Mesothelial cell of epicardium (in vitro differentiated cells): ENCODE measurements around the gene TTLL7. TPM values are rescaled to one million over a fixed set of nuclear protein-coding genes. Genes with fewer than 3 reads are reported as not detected.
"Not testable (repeated sequence)": the region's sequence is repeated elsewhere in the genome, so short reads cannot be mapped to it uniquely, and the experiment has no call there.

Source experiments
- DNase-seq, 2 experiments: peaks; one replicate each; pipeline ENCODE4 v3.0.0; 2021; ENCODE audit warnings: low spot score in 2 of 2; ENCODE audit not compliant: unreplicated experiment in 2 of 2
- H3K27ac Mint-ChIP-seq: 2 replicates; pipeline ENCODE4 v1.8.0; 2021; ENCODE audit warnings: mixed read lengths
- H3K27me3 Mint-ChIP-seq: 2 replicates; pipeline ENCODE4 v1.8.0; 2021; ENCODE audit warnings: low read depth, mixed read lengths
- H3K36me3 Mint-ChIP-seq: 2 replicates; pipeline ENCODE4 v1.8.0; 2021; ENCODE audit warnings: mixed read lengths
- H3K4me1 Mint-ChIP-seq: 2 replicates; pipeline ENCODE4 v1.8.0; 2021; ENCODE audit warnings: mixed read lengths
- H3K4me3 Mint-ChIP-seq: 2 replicates; pipeline ENCODE4 v1.8.0; 2021; ENCODE audit warnings: mild to moderate bottlenecking, moderate library complexity, mixed read lengths
- H3K9me3 Mint-ChIP-seq: 2 replicates; pipeline ENCODE4 v1.8.0; 2021; ENCODE audit warnings: mixed read lengths
- CTCF ChIP-seq: fragments of 200-600 bp; sonication (generic); IDR thresholded peaks from one replicate; pipeline ENCODE4 v1.5.0; 2021; ENCODE audit warnings: antibody characterized with exemption; ENCODE audit not compliant: unreplicated experiment
- total RNA-seq: library from RNA; stranded (reverse); gene quantifications from 3 replicates; pipeline ENCODE4 v1.2.1, GENCODE V29; 2021

The TTLL7 gene
- total RNA-seq, 1 donor from 2014 or later = 12.7 TPM

- Mint-ChIP-seq H3K4me3 (no peak overlapping the region), H3K9me3 (no peaks in the 10 kb centered on the region), H3K27me3 (peaks cover 4% of the 10 kb centered on the region), H3K4me1 (peaks cover 32% of the 10 kb centered on the region), H3K27ac (peak overlapping the region; percentile 86), H3K36me3 (no peaks in the 10 kb centered on the region)
- DNase-seq = no peak
- no peak for TF ChIP-seq CTCF
Observed at GRCh38 chr1:83996191-83996590, 2.7 kb downstream of the TTLL7 start.

GRCh38 chr1:83995649-83996048 is 3.3 kb downstream of the TTLL7 start:
- peaks cover 3% of the 10 kb centered on the region for H3K9me3 Mint-ChIP-seq
- no peak overlapping the region for H3K27ac Mint-ChIP-seq
- H3K36me3 Mint-ChIP-seq = no peaks in the 10 kb centered on the region
- H3K4me3 Mint-ChIP-seq = no peak overlapping the region
- H3K27me3 Mint-ChIP-seq = peaks cover 4% of the 10 kb centered on the region
- H3K4me1 Mint-ChIP-seq = peaks cover 32% of the 10 kb centered on the region
- DNase-seq = no peak
- no peak for TF ChIP-seq CTCF

GRCh38 chr1:83994111-83994510 is 4.8 kb downstream of the TTLL7 start:
- Mint-ChIP-seq H3K27ac (no peak overlapping the region), H3K27me3 (no peaks in the 10 kb centered on the region), H3K9me3 (peaks cover 5% of the 10 kb centered on the region), H3K4me3 (no peak overlapping the region), H3K4me1 (peaks cover 23% of the 10 kb centered on the region), H3K36me3 (peaks cover 2% of the 10 kb centered on the region)
- no peak for TF ChIP-seq CTCF
- DNase-seq = no peak

- peaks cover 4% of the 10 kb centered on the region for H3K4me1 Mint-ChIP-seq
- no peak for TF ChIP-seq CTCF
- DNase-seq = no peak
- H3K27ac Mint-ChIP-seq = no peak overlapping the region
- H3K27me3 Mint-ChIP-seq = no peaks in the 10 kb centered on the region
- peaks cover 16% of the 10 kb centered on the region for H3K9me3 Mint-ChIP-seq
- peaks cover 10% of the 10 kb centered on the region for H3K36me3 Mint-ChIP-seq
- no peak overlapping the region for H3K4me3 Mint-ChIP-seq
Observed at GRCh38 chr1:83990734-83991133, 8.2 kb downstream of the TTLL7 start.

GRCh38 chr1:83985048-83985447 is 13.9 kb downstream of the TTLL7 start:
- Mint-ChIP-seq H3K4me3 (no peak overlapping the region), H3K4me1 (no peaks in the 10 kb centered on the region), H3K27me3 (no peaks in the 10 kb centered on the region), H3K9me3 (peaks cover 38% of the 10 kb centered on the region), H3K36me3 (peaks cover 23% of the 10 kb centered on the region), H3K27ac (no peak overlapping the region)
- no peak for TF ChIP-seq CTCF
- no peak for DNase-seq

- not testable (repeated sequence) for DNase-seq, H3K27ac Mint-ChIP-seq, H3K4me3 Mint-ChIP-seq, H3K27me3 Mint-ChIP-seq, H3K4me1 Mint-ChIP-seq
- peaks cover 21% of the 10 kb centered on the region for H3K36me3 Mint-ChIP-seq
- peaks cover 41% of the 10 kb centered on the region for H3K9me3 Mint-ChIP-seq
Observed at GRCh38 chr1:83983918-83984317, 15.0 kb downstream of the TTLL7 start.
